OCI-LY7 (cell line): ENCODE data around the gene ERN1. TPM values are rescaled to one million over a fixed set of nuclear protein-coding genes. Genes with fewer than 3 reads are reported as not detected.

ENCODE experiments used
- BruUV-seq: library from RNA; stranded (reverse); fragments of 400-500 nt; replicated peaks from 2 replicates; lab custom pipeline; 2021; lab: Mats Ljungman, UMichigan
- CTCF ChIA-PET: fragments of 300-600 bp; sonication (Branson Sonifier 250); formaldehyde crosslinking; loops from one replicate; lab custom pipeline; 2022; ENCODE audit warnings: antibody characterized with exemption; ENCODE audit not compliant: unreplicated experiment; lab: Charles Lee
- POLR2A ChIA-PET: fragments of 300-600 bp; sonication (Branson Sonifier 250); formaldehyde crosslinking; loops from one replicate; lab custom pipeline; 2022; ENCODE audit warnings: antibody characterized with exemption; lab: Charles Lee
- DNase-seq: peaks from one replicate; pipeline ENCODE4 v3.0.0-alpha.2; 2015; ENCODE audit warnings: low spot score
- H2AFZ ChIP-seq: fragments of 200-600 bp; sonication (generic), shearing (Covaris generic); 2 replicates; pipeline ENCODE4 v1.6.1; 2014; ENCODE audit warnings: mild to moderate bottlenecking, antibody characterized with exemption, low read length, moderate library complexity
- H3K27ac ChIP-seq: fragments of 200-600 bp; sonication (generic); 2 replicates; pipeline ENCODE4 v1.5.1; 2014; ENCODE audit warnings: mixed run types, low read depth, mild to moderate bottlenecking, moderate library complexity, low read length, inconsistent platforms; ENCODE audit not compliant: poor library complexity, severe bottlenecking
- H3K36me3 ChIP-seq: fragments of 200-600 bp; sonication (generic); 2 replicates; pipeline ENCODE4 v1.6.1; 2014; ENCODE audit warnings: mild to moderate bottlenecking, antibody characterized with exemption, low read length, moderate library complexity, mixed read lengths; ENCODE audit not compliant: insufficient read depth
- H3K4me1 ChIP-seq: fragments of 200-600 bp; sonication (generic); 2 replicates; pipeline ENCODE4 v1.5.1; 2014; ENCODE audit warnings: mild to moderate bottlenecking, low read length; ENCODE audit not compliant: insufficient read depth, poor library complexity, severe bottlenecking
- H3K4me2 ChIP-seq: fragments of 200-600 bp; sonication (generic); 2 replicates; pipeline ENCODE4 v1.6.1; 2014; ENCODE audit warnings: mild to moderate bottlenecking, low read length
- H3K4me3 ChIP-seq: fragments of 200-600 bp; sonication (generic); 2 replicates; pipeline ENCODE4 v1.5.1; 2014; ENCODE audit warnings: mild to moderate bottlenecking, low read depth, low read length; ENCODE audit not compliant: poor library complexity, severe bottlenecking
- H3K79me2 ChIP-seq: fragments of 200-600 bp; sonication (generic); 2 replicates; pipeline ENCODE4 v1.6.1; 2016; ENCODE audit warnings: low read depth, mild to moderate bottlenecking, low read length, moderate library complexity, mixed read lengths; ENCODE audit not compliant: insufficient read depth
- H3K9me2 ChIP-seq: fragments of 200-600 bp; sonication (generic); 2 replicates; pipeline ENCODE4 v1.6.1; 2016; ENCODE audit warnings: mild to moderate bottlenecking, low read length, mixed read lengths; ENCODE audit not compliant: insufficient read depth
- H3K9me3 ChIP-seq: fragments of 200-600 bp; sonication (generic); 2 replicates; pipeline ENCODE4 v1.6.1; 2014; ENCODE audit warnings: mild to moderate bottlenecking, mixed run types, low read length, mixed read lengths
- H4K20me1 ChIP-seq: fragments of 200-600 bp; sonication (generic); 2 replicates; pipeline ENCODE4 v1.6.1; 2014; ENCODE audit warnings: mild to moderate bottlenecking, antibody characterized with exemption, low read length, moderate library complexity, mixed read lengths; ENCODE audit not compliant: insufficient read depth
- EZH2phosphoT487 ChIP-seq: fragments of 200-600 bp; sonication (generic); IDR thresholded peaks from 2 replicates; pipeline ENCODE4 v1.6.1; 2018; ENCODE audit warnings: low read depth, borderline replicate concordance, mild to moderate bottlenecking, mixed run types, antibody characterized with exemption, low read length, moderate library complexity, mixed read lengths
- intact Hi-C: fragments of 100-400 bp; cut with micrococcal nuclease; formaldehyde crosslinking; loops from one replicate; pipeline ENCODE4 v1.10.0; 2022; ENCODE audit not compliant: unreplicated experiment
- total RNA-seq, 2 experiments: library from RNA; depleted of rRNA in 1 of 2; stranded (reverse); fragments of >200 nt in 1 of 2; shearing (Covaris generic) in 1 of 2; gene quantifications; 2 replicates each; pipeline ENCODE4 v1.2.3, GENCODE V29; 2014 to 2022
- TF ChIP-seq, protein P1 (sequence below): fragments of 200-600 bp; sonication (generic); conservative IDR thresholded peaks from 2 replicates; pipeline ENCODE4 v1.5.1; 2014; ENCODE audit warnings: mild to moderate bottlenecking, antibody characterized with exemption, low read length, moderate library complexity, mixed read lengths

ERN1 gene
- total RNA-seq, 2 experiments from 2014 or later: 22.0 to 70.3 TPM

DNA sequence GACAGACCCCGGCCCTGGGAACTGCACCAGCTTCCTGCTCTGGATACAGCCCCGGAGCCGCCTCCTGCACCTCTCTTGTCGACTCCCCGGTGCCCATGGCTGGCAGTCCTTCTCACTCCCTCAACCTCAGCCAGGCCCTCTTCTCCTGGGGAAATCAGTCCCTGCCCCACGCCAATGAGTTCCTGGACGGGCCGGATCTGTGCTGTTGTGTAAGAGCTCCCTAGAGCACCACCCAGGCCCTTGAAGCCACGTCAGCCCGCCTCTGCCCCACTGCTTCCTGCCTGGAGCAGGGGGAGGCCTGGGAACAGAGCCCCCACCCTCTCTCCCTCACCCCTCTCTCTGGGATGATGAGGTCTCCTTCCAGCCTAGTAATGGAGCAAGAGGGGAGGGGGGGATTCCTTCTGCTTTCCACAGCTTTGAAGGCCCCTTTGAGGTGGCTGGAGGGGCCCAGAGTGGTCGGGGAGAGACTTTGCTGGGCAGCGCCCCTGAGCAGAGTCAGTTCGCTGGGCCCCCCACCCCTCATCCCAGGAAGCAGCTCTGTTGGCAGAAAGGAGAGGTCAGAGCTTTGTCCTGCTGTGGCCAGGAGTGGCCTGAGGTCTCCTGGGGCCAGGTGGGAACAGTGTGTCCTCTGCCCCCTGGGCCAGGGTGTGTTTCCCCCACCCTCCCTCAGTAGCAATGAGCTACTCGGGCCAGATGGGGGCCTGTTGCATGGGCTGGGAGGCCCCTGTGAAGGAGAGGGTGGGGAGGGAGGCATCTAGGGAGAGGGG, 128.0 kb downstream of the ERN1 start:
- Histone ChIP-seq H3K4me3 (no peak overlapping the region), H3K4me2 (no peak overlapping the region), H2AFZ (no peak overlapping the region), H3K36me3 (peaks cover 54% of the 10 kb centered on the region), H3K9me2 (no peaks in the 10 kb centered on the region), H3K79me2 (no peaks in the 10 kb centered on the region; the same call in 1 of the 2 replicates), H3K27ac (no peak overlapping the region), H3K9me3 (no peaks in the 10 kb centered on the region), H4K20me1 (no peaks in the 10 kb centered on the region), H3K4me1 (peaks cover 18% of the 10 kb centered on the region)
- TF ChIP-seq, protein P1, sequence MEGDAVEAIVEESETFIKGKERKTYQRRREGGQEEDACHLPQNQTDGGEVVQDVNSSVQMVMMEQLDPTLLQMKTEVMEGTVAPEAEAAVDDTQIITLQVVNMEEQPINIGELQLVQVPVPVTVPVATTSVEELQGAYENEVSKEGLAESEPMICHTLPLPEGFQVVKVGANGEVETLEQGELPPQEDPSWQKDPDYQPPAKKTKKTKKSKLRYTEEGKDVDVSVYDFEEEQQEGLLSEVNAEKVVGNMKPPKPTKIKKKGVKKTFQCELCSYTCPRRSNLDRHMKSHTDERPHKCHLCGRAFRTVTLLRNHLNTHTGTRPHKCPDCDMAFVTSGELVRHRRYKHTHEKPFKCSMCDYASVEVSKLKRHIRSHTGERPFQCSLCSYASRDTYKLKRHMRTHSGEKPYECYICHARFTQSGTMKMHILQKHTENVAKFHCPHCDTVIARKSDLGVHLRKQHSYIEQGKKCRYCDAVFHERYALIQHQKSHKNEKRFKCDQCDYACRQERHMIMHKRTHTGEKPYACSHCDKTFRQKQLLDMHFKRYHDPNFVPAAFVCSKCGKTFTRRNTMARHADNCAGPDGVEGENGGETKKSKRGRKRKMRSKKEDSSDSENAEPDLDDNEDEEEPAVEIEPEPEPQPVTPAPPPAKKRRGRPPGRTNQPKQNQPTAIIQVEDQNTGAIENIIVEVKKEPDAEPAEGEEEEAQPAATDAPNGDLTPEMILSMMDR: no peak
- no peak for TF ChIP-seq EZH2phosphoT487
- no TSS peak for BruUV-seq
- ChIA-PET CTCF (no interaction called here), POLR2A (no interaction called here)
- intact Hi-C loops: no loop called here
- no peak for DNase-seq

DNA sequence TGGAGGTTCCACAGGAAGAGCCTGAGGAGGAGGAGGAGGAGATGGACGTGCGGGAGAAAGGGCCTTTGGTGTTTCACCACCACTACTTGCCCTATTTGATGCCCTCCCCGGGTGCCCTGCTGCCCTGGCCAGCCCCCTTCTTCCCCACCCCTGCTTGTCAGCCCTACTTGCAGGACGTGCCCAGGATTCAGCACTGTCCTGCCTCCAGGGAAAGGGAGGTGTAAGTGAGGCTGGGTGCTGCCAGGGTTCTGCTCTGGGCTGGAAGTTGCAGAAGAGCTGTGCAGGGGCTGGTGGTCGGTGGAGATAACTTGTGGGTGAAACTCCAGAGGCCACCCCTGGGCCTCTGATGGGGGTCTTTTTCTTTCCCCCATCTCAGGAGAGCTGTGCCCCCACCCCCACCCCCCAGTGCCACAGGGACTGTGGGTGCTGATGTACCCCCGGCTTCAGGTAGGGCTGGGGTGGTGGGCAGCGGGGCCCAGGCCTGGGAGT, 128.8 kb downstream of the ERN1 start:
- no peak overlapping the region for H3K27ac ChIP-seq
- no TSS peak for BruUV-seq
- H2AFZ ChIP-seq: no peak overlapping the region
- H3K36me3 ChIP-seq: peaks cover 46% of the 10 kb centered on the region
- intact Hi-C loops: no loop called here
- H3K4me2 ChIP-seq: no peak overlapping the region
- no peak for TF ChIP-seq EZH2phosphoT487
- TF ChIP-seq, protein P1: no peak
- H3K9me2 ChIP-seq: no peaks in the 10 kb centered on the region
- no peaks in the 10 kb centered on the region for H3K9me3 ChIP-seq
- ChIA-PET POLR2A (no interaction called here), CTCF (no interaction called here)
- H3K4me1 ChIP-seq: peaks cover 18% of the 10 kb centered on the region
- H3K79me2 ChIP-seq: no peaks in the 10 kb centered on the region
- no peak for DNase-seq
- H3K4me3 ChIP-seq: no peak overlapping the region
- H4K20me1 ChIP-seq: no peaks in the 10 kb centered on the region
